ENCODE data around the gene ATXN7L2.

- TF ChIP-seq POLR2A (IDR thresholded peaks at IDR 0.05) (no peak), CTCF (IDR thresholded peaks at IDR 0.05) (no peak), EP300 (IDR thresholded peaks at IDR 0.05) (no peak)
Observed at GRCh38 chr1:109537450-109538178, 53.9 kb downstream of the ATXN7L2 start.
